ENCODE results near the gene NOTCH3. TPM values are rescaled to one million over a fixed set of nuclear protein-coding genes. Genes with fewer than 3 reads are reported as not detected.

The NOTCH3 gene
- total RNA-seq, 1 experiment from 2014 or later = 3.7 TPM

- POLR2A ChIA-PET = interaction anchor here (0.6 to 2.0 kb wide), 6 partner anchors 9 to 553 kb away, joined by 3 to 8 read pairs (median 3); partner anchors contain the start of gene AKAP8
- no peaks in the 10 kb centered on the region for H3K9me3 Mint-ChIP-seq (ENCODE audit: unreplicated experiment)
- CTCF ChIA-PET = interaction anchor here (0.6 to 1.3 kb wide), 4 partner anchors 17 to 630 kb away, joined by 3 to 4 read pairs (median 3); no protein-coding TSS in a partner anchor
- TF ChIP-seq, protein P1, sequence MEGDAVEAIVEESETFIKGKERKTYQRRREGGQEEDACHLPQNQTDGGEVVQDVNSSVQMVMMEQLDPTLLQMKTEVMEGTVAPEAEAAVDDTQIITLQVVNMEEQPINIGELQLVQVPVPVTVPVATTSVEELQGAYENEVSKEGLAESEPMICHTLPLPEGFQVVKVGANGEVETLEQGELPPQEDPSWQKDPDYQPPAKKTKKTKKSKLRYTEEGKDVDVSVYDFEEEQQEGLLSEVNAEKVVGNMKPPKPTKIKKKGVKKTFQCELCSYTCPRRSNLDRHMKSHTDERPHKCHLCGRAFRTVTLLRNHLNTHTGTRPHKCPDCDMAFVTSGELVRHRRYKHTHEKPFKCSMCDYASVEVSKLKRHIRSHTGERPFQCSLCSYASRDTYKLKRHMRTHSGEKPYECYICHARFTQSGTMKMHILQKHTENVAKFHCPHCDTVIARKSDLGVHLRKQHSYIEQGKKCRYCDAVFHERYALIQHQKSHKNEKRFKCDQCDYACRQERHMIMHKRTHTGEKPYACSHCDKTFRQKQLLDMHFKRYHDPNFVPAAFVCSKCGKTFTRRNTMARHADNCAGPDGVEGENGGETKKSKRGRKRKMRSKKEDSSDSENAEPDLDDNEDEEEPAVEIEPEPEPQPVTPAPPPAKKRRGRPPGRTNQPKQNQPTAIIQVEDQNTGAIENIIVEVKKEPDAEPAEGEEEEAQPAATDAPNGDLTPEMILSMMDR (IDR thresholded peaks at IDR 0.05; ENCODE audit: unreplicated experiment) = no peak
- H3K4me3 Mint-ChIP-seq (ENCODE audit: unreplicated experiment) = peak overlapping the region; percentile 93
- BruUV-seq (replicated peaks) = no TSS peak
- H3K4me1 Mint-ChIP-seq (ENCODE audit: insufficient read depth, unreplicated experiment) = peaks cover 8% of the 10 kb centered on the region
- H3K27ac Mint-ChIP-seq (ENCODE audit: low read depth, unreplicated experiment) = peak overlapping the region; percentile 89
- intact Hi-C loops (cut with micrococcal nuclease) = no loop called here
- H3K36me3 Mint-ChIP-seq (ENCODE audit: insufficient read depth, unreplicated experiment) = peaks cover 43% of the 10 kb centered on the region
- peak; percentile 16 for DNase-seq (ENCODE audit: unreplicated experiment)
- H3K27me3 Mint-ChIP-seq (ENCODE audit: insufficient read depth, unreplicated experiment) = no peaks in the 10 kb centered on the region
These were observed 76.1 kb downstream of the NOTCH3 start for GRCh38 chr19:15124572-15125231.

GRCh38 chr19:15123900-15124299 lies 76.9 kb downstream of the NOTCH3 start:
- no peaks in the 10 kb centered on the region for H3K9me3 Mint-ChIP-seq (ENCODE audit: unreplicated experiment)
- ChIA-PET CTCF (interaction anchor here (0.6 to 1.0 kb wide), 3 partner anchors 16 to 629 kb away, joined by 3 to 4 read pairs (median 3); no protein-coding TSS in a partner anchor), POLR2A (interaction anchor here (0.7 to 1.1 kb wide), 4 partner anchors 8 to 72 kb away, joined by 3 to 4 read pairs (median 3); no protein-coding TSS in a partner anchor)
- TF ChIP-seq, protein P1 (IDR thresholded peaks at IDR 0.05; ENCODE audit: unreplicated experiment) = no peak
- DNase-seq (ENCODE audit: unreplicated experiment) = peak; percentile 27
- peaks cover 51% of the 10 kb centered on the region for H3K36me3 Mint-ChIP-seq (ENCODE audit: insufficient read depth, unreplicated experiment)
- H3K4me3 Mint-ChIP-seq (ENCODE audit: unreplicated experiment) = peak overlapping the region; percentile 93
- peaks cover 8% of the 10 kb centered on the region for H3K4me1 Mint-ChIP-seq (ENCODE audit: insufficient read depth, unreplicated experiment)
- H3K27ac Mint-ChIP-seq (ENCODE audit: low read depth, unreplicated experiment) = peak overlapping the region; percentile 89
- BruUV-seq (replicated peaks) = no TSS peak
- intact Hi-C loops (cut with micrococcal nuclease) = no loop called here
- no peaks in the 10 kb centered on the region for H3K27me3 Mint-ChIP-seq (ENCODE audit: insufficient read depth, unreplicated experiment)

- DNase-seq (ENCODE audit: unreplicated experiment) = no peak
- ChIA-PET POLR2A (no interaction called here), CTCF (interaction anchor here (0.6 to 1.0 kb wide), 2 partner anchors 15 to 606 kb away, joined by 3 read pairs; no protein-coding TSS in a partner anchor)
- no peak overlapping the region for H3K4me3 Mint-ChIP-seq (ENCODE audit: unreplicated experiment)
- intact Hi-C loops (cut with micrococcal nuclease) = no loop called here
- H3K27me3 Mint-ChIP-seq (ENCODE audit: insufficient read depth, unreplicated experiment) = no peaks in the 10 kb centered on the region
- peak overlapping the region; percentile 89 for H3K27ac Mint-ChIP-seq (ENCODE audit: low read depth, unreplicated experiment)
- BruUV-seq (replicated peaks) = no TSS peak
- H3K9me3 Mint-ChIP-seq (ENCODE audit: unreplicated experiment) = no peaks in the 10 kb centered on the region
- H3K36me3 Mint-ChIP-seq (ENCODE audit: insufficient read depth, unreplicated experiment) = peaks cover 56% of the 10 kb centered on the region
- TF ChIP-seq, protein P1 (IDR thresholded peaks at IDR 0.05; ENCODE audit: unreplicated experiment) = no peak
- H3K4me1 Mint-ChIP-seq (ENCODE audit: insufficient read depth, unreplicated experiment) = peaks cover 8% of the 10 kb centered on the region
These were observed 77.5 kb downstream of the NOTCH3 start for GRCh38 chr19:15123031-15123890.
